Measurements from ENCODE around the gene CPA4.

The CPA4 gene

GRCh38 chr7:130275826-130276297 is 17.1 kb upstream of the CPA4 start:
- no peak for ATAC-seq
- no peak for DNase-seq

DNA sequence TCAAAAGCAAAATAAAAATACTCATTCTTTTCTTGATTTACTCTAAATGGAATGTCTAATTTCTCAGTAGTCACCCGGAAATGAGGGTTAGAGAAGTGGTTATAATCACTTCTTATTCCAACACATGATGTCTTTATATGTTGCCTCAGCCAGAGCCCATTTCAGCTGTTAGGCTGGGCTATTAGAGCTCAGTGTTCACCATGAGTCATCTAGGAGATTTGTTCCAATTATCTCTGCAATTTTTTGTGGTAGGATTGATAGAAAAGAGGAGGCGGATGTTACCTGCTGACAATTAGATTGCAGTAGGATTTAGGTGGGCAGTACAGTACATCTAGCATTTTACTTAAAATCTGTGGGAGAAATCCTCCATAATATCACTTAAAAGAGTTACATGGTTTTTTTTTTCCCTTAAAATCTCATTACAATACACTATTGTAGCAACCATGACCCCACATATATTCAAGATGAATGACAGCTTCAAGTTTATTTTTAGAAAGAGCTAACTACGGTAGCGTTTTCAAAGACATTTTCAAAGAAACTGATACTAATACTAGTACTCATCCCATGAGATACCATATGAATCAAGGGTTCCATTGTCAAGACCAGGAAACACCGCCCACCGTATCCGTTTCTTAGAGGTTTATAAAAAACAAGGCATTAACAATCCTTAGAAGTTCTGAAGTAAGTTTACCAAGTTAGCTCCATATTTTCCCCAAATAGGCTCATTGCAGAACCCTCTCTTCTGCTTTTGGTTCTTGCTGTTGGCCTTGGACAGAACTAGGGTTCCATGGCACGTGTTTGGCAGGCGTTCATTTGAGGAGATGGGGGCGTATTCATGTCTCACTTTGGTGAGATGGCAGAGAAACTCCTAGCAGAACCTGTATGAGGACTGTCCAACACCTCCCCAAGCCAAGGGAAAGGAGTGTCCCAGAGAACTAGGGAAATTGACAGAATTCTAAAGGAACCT is 15.9 kb upstream of the CPA4 start:
- ATAC-seq = peak; percentile 79
- DNase-seq = peak; percentile 13

- DNase-seq = no peak
- ATAC-seq = no peak
Observed at GRCh38 chr7:130277763-130278643, 15.0 kb upstream of the CPA4 start.

DNA sequence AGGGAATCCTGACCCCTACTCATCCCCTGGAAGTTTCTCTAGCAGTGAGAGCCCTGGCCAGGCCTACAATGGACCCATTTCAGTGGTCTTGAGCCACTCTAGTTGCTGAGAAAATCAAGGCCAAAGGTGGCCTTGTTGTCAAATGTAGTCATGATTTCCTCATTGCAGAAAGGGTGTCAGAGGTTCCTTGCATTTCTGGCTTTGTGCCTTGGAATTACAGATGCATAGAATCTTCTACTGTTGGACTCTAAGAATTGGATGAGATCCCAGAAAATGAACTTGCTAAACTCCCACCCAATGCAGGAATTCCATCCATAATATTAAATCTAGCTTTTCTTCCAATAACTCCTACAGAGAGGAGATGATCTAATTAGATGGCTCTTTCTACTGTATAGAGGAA is 14.1 kb upstream of the CPA4 start:
- ATAC-seq (no peak), DNase-seq (no peak)

- DNase-seq = no peak
- ATAC-seq = no peak
Observed at GRCh38 chr7:130279286-130279685, 13.7 kb upstream of the CPA4 start.

DNA sequence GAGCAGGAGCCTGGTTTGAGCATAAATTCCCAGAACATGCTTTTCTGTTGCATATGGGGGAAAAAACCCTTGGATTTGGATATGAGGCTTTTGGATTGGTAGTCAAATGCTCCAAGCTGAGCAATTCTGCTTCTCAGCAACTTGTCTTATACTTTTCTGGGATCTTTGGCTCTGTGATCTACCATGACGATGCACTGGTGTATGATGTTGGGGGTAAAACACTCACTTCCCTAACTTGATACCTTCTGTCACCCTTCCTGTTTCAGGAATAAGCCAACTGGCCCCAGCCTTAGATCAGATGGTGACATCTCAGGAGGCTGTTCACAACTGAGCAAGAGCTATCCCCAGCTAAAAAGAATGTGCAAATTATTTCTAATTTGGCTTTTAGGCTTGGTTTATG is 13.1 kb upstream of the CPA4 start:
- ATAC-seq = no peak
- no peak for DNase-seq

DNA sequence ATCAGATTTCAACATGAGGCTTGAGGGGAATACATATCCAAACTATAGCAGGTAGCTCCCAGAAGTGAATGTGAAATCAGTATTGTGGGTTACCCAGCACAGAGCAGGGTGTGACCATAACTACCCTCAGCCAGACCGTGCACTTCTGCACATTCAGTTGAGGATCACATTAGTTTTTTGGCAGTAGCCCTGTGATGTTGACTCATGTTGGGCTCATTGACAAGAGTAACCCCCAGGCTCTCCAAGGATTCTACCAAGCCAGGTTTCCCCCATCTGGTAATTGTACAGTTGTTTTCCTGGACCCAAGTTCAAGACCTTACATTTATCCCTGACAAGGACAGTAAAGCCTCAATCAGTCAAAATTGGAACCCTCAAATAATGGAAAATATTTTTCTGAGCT is 11.7 kb upstream of the CPA4 start:
- DNase-seq = no peak
- ATAC-seq = no peak

GRCh38 chr7:130286881-130287280 is 6.1 kb upstream of the CPA4 start:
- DNase-seq (no peak), ATAC-seq (no peak)

DNA sequence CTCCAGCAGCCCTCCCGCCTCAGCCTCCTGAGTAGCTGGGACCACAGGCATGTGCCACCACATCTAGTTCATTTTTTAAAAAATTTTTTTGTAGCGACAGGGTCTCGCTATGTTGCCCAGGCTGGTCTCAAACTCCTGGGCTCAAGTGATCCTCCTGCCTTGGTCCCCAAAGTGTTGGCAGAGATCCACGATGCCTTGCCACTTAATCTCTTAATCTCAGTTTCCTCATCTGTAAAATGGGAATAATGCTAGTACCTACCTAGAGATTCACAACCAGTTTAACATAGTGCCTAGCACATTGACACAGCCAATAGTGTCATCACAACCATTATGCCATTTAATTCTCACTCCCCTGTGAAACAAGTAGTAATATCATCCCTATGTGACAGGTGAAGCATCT is 4.8 kb upstream of the CPA4 start:
- no peak for ATAC-seq

DNA sequence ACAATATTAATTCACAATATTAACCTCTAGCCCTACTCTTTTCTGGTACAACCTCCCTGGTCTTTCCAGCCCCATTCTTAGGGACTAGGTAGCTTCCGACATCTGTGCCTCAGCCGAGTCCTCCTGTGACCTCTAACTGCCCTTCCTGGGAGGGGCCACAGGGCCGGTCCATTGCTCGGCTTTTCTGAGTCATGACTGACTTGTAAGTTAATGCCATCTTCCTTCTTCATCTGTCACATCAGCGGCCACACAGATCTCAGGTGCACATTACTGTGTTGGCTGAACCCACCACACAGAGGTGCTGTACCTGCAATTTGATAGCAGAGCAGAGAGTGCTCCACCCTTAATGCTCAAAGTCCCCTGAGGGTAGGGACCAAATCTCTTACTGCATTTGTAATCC is 4.1 kb upstream of the CPA4 start:
- no peak for DNase-seq

More for the DNA sequence above, 4.8 kb upstream of the CPA4 start:
- no peak for DNase-seq

GRCh38 chr7:130289478-130289877 is 3.5 kb upstream of the CPA4 start:
- no peak for DNase-seq
- no peak for ATAC-seq

More for the DNA sequence above, 4.1 kb upstream of the CPA4 start:
- no peak for ATAC-seq

GRCh38 chr7:130290745-130291144 is 2.2 kb upstream of the CPA4 start:
- DNase-seq (no peak), ATAC-seq (no peak)

DNA sequence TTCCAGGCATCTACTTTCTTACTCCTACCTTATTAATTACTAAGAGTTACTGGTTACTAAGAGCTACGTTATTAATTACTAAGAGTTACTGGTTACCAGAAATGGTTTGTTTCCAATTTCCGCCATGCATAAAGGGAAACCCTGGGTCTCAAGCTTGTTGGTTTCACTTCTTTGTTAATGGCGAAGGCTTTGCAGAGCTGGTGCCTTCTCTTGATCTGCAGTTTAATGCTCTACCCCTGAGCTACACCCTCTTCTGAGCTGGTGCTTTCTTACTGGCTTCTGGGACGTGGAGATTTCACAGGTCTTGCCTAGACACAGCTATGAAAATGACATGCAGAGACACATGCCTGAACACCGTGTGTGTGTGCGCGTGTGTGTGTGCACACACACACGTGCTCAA is 560 bp downstream of the CPA4 start:
- no peak for DNase-seq
- no peak for ATAC-seq

GRCh38 chr7:130294314-130294713 is 1.4 kb downstream of the CPA4 start:
- DNase-seq (no peak), ATAC-seq (no peak)

DNA sequence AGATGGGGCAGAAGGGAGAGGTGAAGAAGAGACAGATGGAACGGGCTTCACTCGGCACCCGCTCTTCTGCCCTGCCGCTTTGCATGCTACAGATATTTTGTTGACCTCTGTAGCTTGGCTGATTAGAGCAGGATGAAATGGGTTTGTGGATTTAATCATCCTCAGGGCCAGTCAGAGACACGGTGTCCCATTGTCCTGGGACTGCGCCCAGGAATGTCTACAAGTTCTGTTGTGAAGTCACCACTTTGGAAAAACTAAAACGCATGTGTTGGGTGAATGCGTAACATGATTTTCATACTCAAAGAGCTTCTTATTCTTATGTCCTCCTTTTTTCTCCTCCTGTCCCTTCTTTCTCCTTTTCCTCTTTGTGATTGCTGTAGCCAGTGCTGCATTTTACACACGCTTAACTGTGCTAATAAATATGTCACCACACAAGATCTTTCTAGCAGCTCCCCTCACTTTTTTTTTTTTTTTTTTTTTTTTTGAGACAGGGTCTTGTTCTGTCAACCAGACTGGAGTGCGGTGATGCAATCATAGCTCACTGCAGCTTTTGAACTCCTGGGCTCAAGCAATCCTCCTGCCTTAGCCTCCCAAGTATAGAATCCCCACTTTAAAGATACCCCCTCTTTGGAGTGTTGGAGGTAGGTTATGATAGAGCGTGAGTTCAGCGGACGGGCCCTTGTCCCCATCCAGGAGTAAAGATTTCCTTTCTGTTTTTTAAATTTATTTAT is 3.4 kb downstream of the CPA4 start:
- no peak for DNase-seq
- no peak for ATAC-seq

- ATAC-seq (no peak), DNase-seq (no peak)
Observed at GRCh38 chr7:130297628-130298543, 4.9 kb downstream of the CPA4 start.

GRCh38 chr7:130298544-130299326 is 5.8 kb downstream of the CPA4 start:
- no peak for DNase-seq
- ATAC-seq = no peak

DNA sequence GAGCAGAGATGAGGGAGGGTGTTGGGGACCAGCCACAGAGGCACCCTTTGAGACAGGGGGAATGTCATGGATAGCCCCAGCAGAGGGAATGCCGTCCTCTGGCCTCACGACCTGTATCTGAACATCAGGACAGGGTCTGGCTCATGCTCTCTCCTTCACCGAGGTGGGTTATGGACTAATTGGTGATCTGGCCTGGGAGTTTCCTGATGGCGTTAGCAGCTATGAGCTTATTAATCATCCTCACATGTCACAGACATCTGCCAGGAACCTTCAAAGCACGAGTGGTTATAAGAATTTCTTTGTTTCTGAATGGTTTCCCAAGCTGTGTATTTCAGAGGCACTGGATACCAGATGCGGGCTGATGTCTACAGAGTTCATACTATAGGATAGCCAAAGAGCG is 6.9 kb downstream of the CPA4 start:
- no peak for DNase-seq
- no peak for ATAC-seq

DNA sequence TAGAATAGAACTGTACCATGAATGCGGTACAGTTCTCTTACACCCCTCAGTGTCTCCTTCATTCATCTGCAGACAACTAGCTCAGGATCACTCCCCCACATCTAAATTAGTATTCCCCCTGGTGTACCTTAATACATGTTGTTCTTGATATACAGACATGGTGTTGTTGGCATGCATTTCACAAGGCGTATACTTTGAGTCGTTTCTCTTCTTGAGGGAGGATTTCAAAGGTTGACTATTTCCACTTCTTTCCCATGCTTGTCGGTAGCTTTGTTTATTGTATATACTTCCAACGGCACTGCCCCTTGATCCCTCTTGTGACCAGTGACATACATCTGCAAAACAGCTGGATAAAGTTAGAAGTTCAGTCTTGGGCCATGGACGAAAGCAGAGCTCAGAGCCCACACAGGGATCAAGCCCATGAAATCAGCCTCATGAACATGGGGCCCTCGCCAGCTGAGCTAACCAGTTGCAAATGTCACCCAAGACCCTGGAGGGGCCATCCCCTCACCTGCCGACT is 8.6 kb downstream of the CPA4 start:
- ATAC-seq (no peak), DNase-seq (no peak)

- DNase-seq (no peak), ATAC-seq (no peak)
Observed at GRCh38 chr7:130302649-130303048, 9.7 kb downstream of the CPA4 start.
